Gastrocnemius medialis (tissue), 4 donors: ENCODE results near the gene NRG3.

Source experiments
- POLR2A ChIP-seq, 2 donors: fragments of 450-650 bp; IDR thresholded peaks; one replicate each; pipeline ENCODE4 v1.6.1; 2017; ENCODE audit warnings: antibody characterized with exemption in 2 of 2, mild to moderate bottlenecking in 2 of 2, moderate library complexity in 2 of 2
- TF ChIP-seq, protein P1 (sequence below), 5 experiments: fragments of 450-650 bp in 3 of 5; fragments of 200-600 bp in 2 of 5; sonication (generic) in 2 of 5; IDR thresholded peaks in 4 of 5; conservative IDR thresholded peaks in 1 of 5; 1 replicate in 4 of 5; 2 replicates in 1 of 5; pipeline ENCODE4 v1.5.1; 2016 to 2019; ENCODE audit warnings: antibody characterized with exemption in 5 of 5, mild to moderate bottlenecking in 3 of 5, moderate library complexity in 3 of 5

- no peak for TF ChIP-seq POLR2A (IDR thresholded peaks at IDR 0.05)
- TF ChIP-seq, protein P1, sequence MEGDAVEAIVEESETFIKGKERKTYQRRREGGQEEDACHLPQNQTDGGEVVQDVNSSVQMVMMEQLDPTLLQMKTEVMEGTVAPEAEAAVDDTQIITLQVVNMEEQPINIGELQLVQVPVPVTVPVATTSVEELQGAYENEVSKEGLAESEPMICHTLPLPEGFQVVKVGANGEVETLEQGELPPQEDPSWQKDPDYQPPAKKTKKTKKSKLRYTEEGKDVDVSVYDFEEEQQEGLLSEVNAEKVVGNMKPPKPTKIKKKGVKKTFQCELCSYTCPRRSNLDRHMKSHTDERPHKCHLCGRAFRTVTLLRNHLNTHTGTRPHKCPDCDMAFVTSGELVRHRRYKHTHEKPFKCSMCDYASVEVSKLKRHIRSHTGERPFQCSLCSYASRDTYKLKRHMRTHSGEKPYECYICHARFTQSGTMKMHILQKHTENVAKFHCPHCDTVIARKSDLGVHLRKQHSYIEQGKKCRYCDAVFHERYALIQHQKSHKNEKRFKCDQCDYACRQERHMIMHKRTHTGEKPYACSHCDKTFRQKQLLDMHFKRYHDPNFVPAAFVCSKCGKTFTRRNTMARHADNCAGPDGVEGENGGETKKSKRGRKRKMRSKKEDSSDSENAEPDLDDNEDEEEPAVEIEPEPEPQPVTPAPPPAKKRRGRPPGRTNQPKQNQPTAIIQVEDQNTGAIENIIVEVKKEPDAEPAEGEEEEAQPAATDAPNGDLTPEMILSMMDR (IDR thresholded peaks at IDR 0.05 in 4 of 5, conservative IDR thresholded peaks at IDR 0.05 in 1 of 5) = no peak
These were observed 121.9 kb downstream of the NRG3 start for GRCh38 chr10:81996927-81997326.
